ENCODE results near the gene FADS2. TPM values are rescaled to one million over a fixed set of nuclear protein-coding genes. Genes with fewer than 3 reads are reported as not detected.

The FADS2 gene
- total RNA-seq, 4 donors from 2014 or later: 5.4 to 24.8 (median 14.7) TPM

- TF ChIP-seq CTCF (IDR thresholded peaks at IDR 0.05; ENCODE audit: low read depth): no peak
These were observed 88.7 kb downstream of the FADS2 start for GRCh38 chr11:61916737-61917333.

Small RNAs within 50 kb of the gene (small RNA-seq; reads per million reads assigned to genes)
- gene MIR6746: not detected

Other genes with a start within 250 kb of the FADS2 start
- 1 to 10 TPM in 3 of 4 donors, under 1 TPM in 1; 0.66 to 4.0 (median 1.4) TPM for gene SYT7, start 247.2 kb upstream of the FADS2 start, total RNA-seq
- 1 to 10 TPM; 1.1 to 3.2 (median 1.8) TPM for gene DAGLA, start 147.9 kb upstream of the FADS2 start, total RNA-seq
- under 1 TPM in 2 of 4 donors, not detected in 2; 0.17 to 0.33 TPM for gene MYRF, start 75.7 kb upstream of the FADS2 start, total RNA-seq
- gene TMEM258, start 35.7 kb upstream of the FADS2 start, total RNA-seq: 10 to 100 TPM; 13.6 to 73.4 (median 44.3) TPM
- gene FEN1, start 35.4 kb upstream of the FADS2 start, total RNA-seq: 1 to 10 TPM; 4.9 to 7.7 (median 6.3) TPM
- gene FADS1, start 11.3 kb upstream of the FADS2 start, total RNA-seq: 100 to 1,000 TPM in 1 of 4 donors, 10 to 100 TPM in 3; 15.8 to 115 (median 29.4) TPM
- gene FADS3, start 63.2 kb downstream of the FADS2 start, total RNA-seq: 100 to 1,000 TPM in 3 of 4 donors, 10 to 100 TPM in 1; 78.5 to 322 (median 136) TPM
- gene RAB3IL1, start 89.3 kb downstream of the FADS2 start, total RNA-seq: 10 to 100 TPM; 12.7 to 36.8 (median 21.0) TPM
- gene BEST1, start 122.1 kb downstream of the FADS2 start, total RNA-seq: 10 to 100 TPM in 2 of 4 donors, 1 to 10 TPM in 2; 8.1 to 14.3 (median 10.1) TPM
- gene FTH1, start 139.3 kb downstream of the FADS2 start, total RNA-seq: over 10,000 TPM in 1 of 4 donors, 1,000 to 10,000 TPM in 3; 6,293 to 12,889 (median 8,191) TPM